PC-9 (cell line): Measurements from ENCODE around the gene ASCC3. TPM values are rescaled to one million over a fixed set of nuclear protein-coding genes. Genes with fewer than 3 reads are reported as not detected.

Experiments used
- BruUV-seq: library from RNA; stranded (reverse); fragments of 400-500 nt; replicated peaks from 2 replicates; lab custom pipeline; 2021; lab: Mats Ljungman, UMichigan
- CTCF ChIA-PET: fragments of 300-600 bp; sonication (Branson Sonifier 250); formaldehyde crosslinking; loops from one replicate; lab custom pipeline; 2022; ENCODE audit warnings: antibody characterized with exemption; lab: Charles Lee
- POLR2A ChIA-PET: fragments of 300-600 bp; sonication (Branson Sonifier 250); formaldehyde crosslinking; loops from one replicate; lab custom pipeline; 2022; ENCODE audit warnings: antibody characterized with exemption; ENCODE audit not compliant: unreplicated experiment; lab: Charles Lee
- DNase-seq, 2 experiments: peaks; one replicate each; pipeline versions ENCODE4 v3.0.0 to v3.0.0-alpha.2; 2015 to 2022; ENCODE audit warnings: mixed read lengths in 1 of 2
- H2AFZ ChIP-seq: fragments of 200-600 bp; sonication (generic); 2 replicates; pipeline ENCODE4 v1.8.1; 2017; ENCODE audit warnings: antibody characterized with exemption
- H3F3A ChIP-seq: fragments of 200-600 bp; sonication (generic); 2 replicates; pipeline ENCODE4 v1.8.1; 2017; ENCODE audit warnings: antibody characterized with exemption, mild to moderate bottlenecking, low read depth; ENCODE audit not compliant: insufficient read depth
- H3K27ac ChIP-seq: fragments of 200-600 bp; sonication (generic); 2 replicates; pipeline ENCODE4 v1.6.1; 2016; ENCODE audit warnings: mixed run types
- H3K27me3 ChIP-seq: fragments of 200-600 bp; sonication (generic); 2 replicates; pipeline ENCODE4 v1.6.1; 2016; ENCODE audit warnings: low read depth, mixed run types; ENCODE audit not compliant: insufficient read depth
- H3K36me3 ChIP-seq: fragments of 200-600 bp; sonication (generic); 2 replicates; pipeline ENCODE4 v1.6.1; 2016; ENCODE audit warnings: low read depth, mixed run types
- H3K4me1 ChIP-seq: fragments of 200-600 bp; sonication (generic); replicated peaks from 2 replicates; pipeline ENCODE4 v1.6.1; 2016; ENCODE audit warnings: mixed run types; ENCODE audit not compliant: insufficient read depth
- H3K4me2 ChIP-seq: fragments of 200-600 bp; sonication (generic); 2 replicates; pipeline ENCODE4 v1.6.1; 2017; ENCODE audit warnings: mixed run types
- H3K4me3 ChIP-seq: fragments of 200-600 bp; sonication (generic); 2 replicates; pipeline ENCODE4 v1.6.1; 2016; ENCODE audit warnings: mixed run types
- H3K79me2 ChIP-seq: fragments of 200-600 bp; sonication (generic); 2 replicates; pipeline ENCODE4 v1.6.1; 2017; ENCODE audit warnings: low read depth, mixed run types
- H3K9me2 ChIP-seq: fragments of 200-600 bp; sonication (generic); 2 replicates; pipeline ENCODE4 v1.8.1; 2017; ENCODE audit warnings: mild to moderate bottlenecking; ENCODE audit not compliant: insufficient read depth
- H3K9me3 ChIP-seq: fragments of 200-600 bp; sonication (generic); 2 replicates; pipeline ENCODE4 v1.8.1; 2016; ENCODE audit warnings: low read depth; ENCODE audit not compliant: insufficient read depth
- H4K20me1 ChIP-seq: fragments of 200-600 bp; sonication (generic); 2 replicates; pipeline ENCODE4 v1.8.1; 2017; ENCODE audit not compliant: insufficient read depth
- EZH2 ChIP-seq: fragments of 200-600 bp; sonication (generic); IDR thresholded peaks from 2 replicates; pipeline ENCODE4 v1.8.0; 2017; ENCODE audit warnings: antibody characterized with exemption, low read depth
- intact Hi-C: fragments of 100-400 bp; cut with micrococcal nuclease; formaldehyde crosslinking; loops from one replicate; pipeline ENCODE4 v1.10.0; 2022; ENCODE audit not compliant: unreplicated experiment
- total RNA-seq: library from RNA; stranded (reverse); gene quantifications from 2 replicates; pipeline ENCODE4 v1.2.3, GENCODE V29; 2021
- TF ChIP-seq, protein P1 (sequence below): fragments of 200-600 bp; sonication (generic); conservative IDR thresholded peaks from 2 replicates; pipeline ENCODE4 v1.6.1; 2017; ENCODE audit warnings: mixed run types, antibody characterized with exemption, mild to moderate bottlenecking, moderate library complexity

The ASCC3 gene
- total RNA-seq, 1 experiment from 2014 or later = 29.4 TPM

DNA sequence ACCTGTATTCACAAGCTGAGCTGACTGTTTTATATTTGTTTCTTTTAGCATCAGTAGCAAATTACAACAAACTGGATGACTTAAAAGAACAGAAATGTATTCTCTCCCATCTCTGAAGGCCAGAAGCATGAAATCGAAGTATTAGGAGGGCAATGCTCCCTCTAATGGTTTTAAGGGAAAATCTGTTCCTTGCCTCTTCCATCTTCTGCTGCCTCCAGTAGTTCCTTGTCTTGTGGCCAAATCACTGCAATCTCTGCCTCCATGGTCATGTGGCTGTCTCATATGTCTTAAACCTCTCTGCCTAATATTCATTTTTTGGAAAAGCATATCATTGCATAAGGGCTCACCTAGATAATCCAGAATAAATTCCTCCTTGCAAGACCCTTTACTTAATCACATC lies 25.2 kb upstream of the ASCC3 start:
- no peak overlapping the region for H3K4me2 ChIP-seq
- H2AFZ ChIP-seq = no peak overlapping the region
- TF ChIP-seq, protein P1, sequence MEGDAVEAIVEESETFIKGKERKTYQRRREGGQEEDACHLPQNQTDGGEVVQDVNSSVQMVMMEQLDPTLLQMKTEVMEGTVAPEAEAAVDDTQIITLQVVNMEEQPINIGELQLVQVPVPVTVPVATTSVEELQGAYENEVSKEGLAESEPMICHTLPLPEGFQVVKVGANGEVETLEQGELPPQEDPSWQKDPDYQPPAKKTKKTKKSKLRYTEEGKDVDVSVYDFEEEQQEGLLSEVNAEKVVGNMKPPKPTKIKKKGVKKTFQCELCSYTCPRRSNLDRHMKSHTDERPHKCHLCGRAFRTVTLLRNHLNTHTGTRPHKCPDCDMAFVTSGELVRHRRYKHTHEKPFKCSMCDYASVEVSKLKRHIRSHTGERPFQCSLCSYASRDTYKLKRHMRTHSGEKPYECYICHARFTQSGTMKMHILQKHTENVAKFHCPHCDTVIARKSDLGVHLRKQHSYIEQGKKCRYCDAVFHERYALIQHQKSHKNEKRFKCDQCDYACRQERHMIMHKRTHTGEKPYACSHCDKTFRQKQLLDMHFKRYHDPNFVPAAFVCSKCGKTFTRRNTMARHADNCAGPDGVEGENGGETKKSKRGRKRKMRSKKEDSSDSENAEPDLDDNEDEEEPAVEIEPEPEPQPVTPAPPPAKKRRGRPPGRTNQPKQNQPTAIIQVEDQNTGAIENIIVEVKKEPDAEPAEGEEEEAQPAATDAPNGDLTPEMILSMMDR = no peak
- TF ChIP-seq EZH2 = no peak
- no peak overlapping the region for H3K27ac ChIP-seq
- no peak overlapping the region for H3K4me3 ChIP-seq
- H3K9me3 ChIP-seq = peaks cover 3% of the 10 kb centered on the region; the same call in 1 of the 2 replicates
- H4K20me1 ChIP-seq = no peaks in the 10 kb centered on the region
- H3K27me3 ChIP-seq = no peaks in the 10 kb centered on the region
- intact Hi-C loops = no loop called here
- no peaks in the 10 kb centered on the region for H3F3A ChIP-seq
- DNase-seq = no peak
- H3K36me3 ChIP-seq = no peaks in the 10 kb centered on the region
- ChIA-PET POLR2A (no interaction called here), CTCF (no interaction called here)
- no peaks in the 10 kb centered on the region for H3K4me1 ChIP-seq
- H3K79me2 ChIP-seq = no peaks in the 10 kb centered on the region
- no TSS peak for BruUV-seq
- H3K9me2 ChIP-seq = no peaks in the 10 kb centered on the region

DNA sequence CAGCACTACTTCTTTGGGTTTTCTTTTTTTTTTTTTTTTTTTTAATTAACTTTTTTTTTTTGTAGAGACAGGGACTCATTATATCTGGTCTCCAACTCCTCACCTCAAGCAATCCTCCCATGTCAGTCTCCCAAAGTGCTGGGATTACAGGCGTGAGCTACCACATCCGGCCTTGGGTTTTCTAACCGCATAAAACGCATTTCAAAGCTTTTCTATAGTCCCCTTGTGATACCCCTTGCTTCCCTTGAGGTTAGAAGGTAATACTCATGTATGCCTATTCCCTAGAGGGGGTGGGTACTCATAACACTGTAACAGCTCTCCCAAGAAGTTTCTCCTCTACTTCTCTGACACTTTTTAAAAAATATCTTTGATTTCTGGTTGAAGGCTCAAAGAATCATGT lies 23.9 kb upstream of the ASCC3 start:
- Histone ChIP-seq H3K4me2 (no peak overlapping the region), H3K36me3 (no peaks in the 10 kb centered on the region), H3K4me1 (no peaks in the 10 kb centered on the region), H3K27me3 (no peaks in the 10 kb centered on the region), H3K9me2 (no peaks in the 10 kb centered on the region), H2AFZ (no peak overlapping the region), H3K27ac (no peak overlapping the region), H4K20me1 (no peaks in the 10 kb centered on the region), H3K4me3 (no peak overlapping the region), H3F3A (no peaks in the 10 kb centered on the region), H3K9me3 (peaks cover 3% of the 10 kb centered on the region; the same call in 1 of the 2 replicates), H3K79me2 (no peaks in the 10 kb centered on the region)
- POLR2A ChIA-PET = no interaction called here
- intact Hi-C loops = no loop called here
- no peak for DNase-seq
- no peak for TF ChIP-seq EZH2
- TF ChIP-seq, protein P1 = no peak
- CTCF ChIA-PET = no interaction called here
- BruUV-seq = no TSS peak

DNA sequence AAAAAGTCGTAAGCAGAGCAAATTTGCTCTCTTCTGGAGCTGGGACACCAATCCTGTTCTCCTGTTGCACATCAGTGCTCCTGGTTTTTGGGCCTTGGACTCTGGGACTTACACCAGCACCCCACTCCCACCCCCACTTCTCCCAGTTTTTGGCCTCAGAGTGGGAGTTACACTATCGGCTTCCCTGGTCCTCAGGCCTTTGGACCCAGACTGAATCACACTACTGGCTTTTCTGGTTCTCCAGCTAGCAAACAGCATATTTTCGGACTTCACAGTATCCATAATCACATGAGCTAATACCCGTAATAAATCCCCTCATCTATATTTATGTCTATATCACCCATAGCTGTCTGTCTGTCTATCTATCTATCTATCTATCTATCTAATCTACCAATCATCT lies 23.2 kb upstream of the ASCC3 start:
- intact Hi-C loops = no loop called here
- Histone ChIP-seq H3K27me3 (no peaks in the 10 kb centered on the region), H3K27ac (no peak overlapping the region), H3K36me3 (no peaks in the 10 kb centered on the region), H4K20me1 (no peaks in the 10 kb centered on the region), H3K79me2 (no peaks in the 10 kb centered on the region), H3F3A (no peaks in the 10 kb centered on the region), H3K4me2 (no peak overlapping the region), H3K4me1 (no peaks in the 10 kb centered on the region), H2AFZ (no peak overlapping the region), H3K9me2 (no peaks in the 10 kb centered on the region), H3K9me3 (peaks cover 3% of the 10 kb centered on the region; the same call in 1 of the 2 replicates), H3K4me3 (no peak overlapping the region)
- BruUV-seq = no TSS peak
- DNase-seq = no peak
- POLR2A ChIA-PET = no interaction called here
- TF ChIP-seq EZH2 = no peak
- TF ChIP-seq, protein P1 = no peak
- CTCF ChIA-PET = no interaction called here
